EL (cell line): Measurements from ENCODE around the gene XAF1.
"Not testable (repeated sequence)": the region's sequence is repeated elsewhere in the genome, so short reads cannot be mapped to it uniquely, and the experiment has no call there.

Source experiments
- DNase-seq: peaks from one replicate; pipeline ENCODE4 v3.0.0-alpha.2; 2016

XAF1 gene, protein sequence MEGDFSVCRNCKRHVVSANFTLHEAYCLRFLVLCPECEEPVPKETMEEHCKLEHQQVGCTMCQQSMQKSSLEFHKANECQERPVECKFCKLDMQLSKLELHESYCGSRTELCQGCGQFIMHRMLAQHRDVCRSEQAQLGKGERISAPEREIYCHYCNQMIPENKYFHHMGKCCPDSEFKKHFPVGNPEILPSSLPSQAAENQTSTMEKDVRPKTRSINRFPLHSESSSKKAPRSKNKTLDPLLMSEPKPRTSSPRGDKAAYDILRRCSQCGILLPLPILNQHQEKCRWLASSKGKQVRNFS

GRCh38 chr17:6755731-6756184 lies at the start of gene XAF1:
TSS of gene XAF1 (plus strand) at chr17:6756046. CDS start at chr17:6756079, 33 bp downstream.
- DNase-seq, result peak; percentile 85

DNA sequence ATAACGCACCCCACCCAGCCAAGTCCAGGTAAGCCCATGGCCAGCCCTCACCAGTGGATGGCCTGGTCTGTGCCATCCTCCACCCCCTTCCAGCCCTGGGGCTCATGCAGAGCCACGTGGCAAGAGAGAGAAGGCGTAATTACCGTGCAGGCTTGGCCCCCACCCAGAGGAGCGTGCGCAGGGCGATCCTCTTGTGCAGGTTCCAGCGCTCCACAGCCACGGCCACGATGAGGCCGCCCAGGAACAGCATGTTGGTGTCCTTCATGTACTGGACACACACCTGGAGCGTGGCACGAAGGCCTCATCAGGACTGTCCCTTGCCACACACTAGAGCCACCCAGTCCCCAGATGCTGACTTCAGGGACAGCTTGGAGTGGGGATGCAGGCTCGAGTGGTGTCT lies 49.3 kb upstream of the XAF1 start:
- no peak for DNase-seq

GRCh38 chr17:6706996-6707395 lies 48.9 kb upstream of the XAF1 start:
- DNase-seq, result no peak

- no peak for DNase-seq
These were observed 47.4 kb upstream of the XAF1 start for GRCh38 chr17:6708357-6708961.

DNA sequence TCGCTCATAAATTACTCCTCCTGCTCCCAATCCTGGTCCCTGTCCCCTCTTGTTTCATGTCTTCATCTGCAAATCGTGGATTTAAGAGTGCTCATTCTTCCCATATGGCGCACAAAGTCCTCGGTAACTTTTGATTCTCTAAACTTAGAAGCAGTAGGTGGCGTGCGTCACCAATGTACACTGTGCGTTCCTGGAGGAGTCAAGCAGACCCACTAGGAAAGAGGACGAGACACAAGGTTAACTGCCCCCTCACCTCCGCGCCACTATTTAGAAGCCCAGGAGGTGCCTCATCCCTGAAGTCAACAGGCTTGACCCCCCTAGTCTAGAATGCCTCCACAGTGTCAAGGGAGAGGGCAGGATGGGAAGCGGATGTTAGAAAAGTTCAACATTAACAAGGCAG lies 45.5 kb upstream of the XAF1 start:
- DNase-seq, result no peak

DNA sequence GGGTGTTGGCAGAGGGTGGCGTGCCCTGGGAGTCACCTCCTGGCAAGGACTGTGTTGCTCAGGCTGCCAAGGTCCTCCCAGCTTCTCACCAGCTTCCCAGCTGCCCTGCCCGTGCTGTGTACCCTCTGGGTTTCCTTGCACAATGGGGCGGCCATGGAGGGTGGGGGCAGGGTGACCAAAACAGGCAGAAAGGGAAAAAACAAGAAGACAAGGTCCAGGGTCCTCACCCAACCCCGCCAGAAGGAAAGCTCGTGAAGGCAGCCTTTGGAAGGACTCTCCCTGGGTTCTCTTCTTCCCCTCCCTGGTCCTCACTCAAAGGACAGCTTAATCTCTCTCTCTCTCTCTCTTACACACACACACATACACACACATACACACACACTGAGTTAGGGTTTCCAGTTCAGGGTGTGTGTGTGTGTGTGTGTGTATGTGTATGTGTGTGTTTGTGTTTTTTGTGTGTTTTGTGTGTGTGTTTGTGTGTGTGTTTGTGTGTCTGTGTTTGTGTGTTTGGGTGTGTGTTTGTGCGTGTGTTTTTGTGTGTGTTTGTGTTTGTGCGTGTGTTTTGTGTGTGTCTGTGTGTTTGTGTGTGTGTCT lies 44.7 kb upstream of the XAF1 start:
- DNase-seq, result no peak

DNA sequence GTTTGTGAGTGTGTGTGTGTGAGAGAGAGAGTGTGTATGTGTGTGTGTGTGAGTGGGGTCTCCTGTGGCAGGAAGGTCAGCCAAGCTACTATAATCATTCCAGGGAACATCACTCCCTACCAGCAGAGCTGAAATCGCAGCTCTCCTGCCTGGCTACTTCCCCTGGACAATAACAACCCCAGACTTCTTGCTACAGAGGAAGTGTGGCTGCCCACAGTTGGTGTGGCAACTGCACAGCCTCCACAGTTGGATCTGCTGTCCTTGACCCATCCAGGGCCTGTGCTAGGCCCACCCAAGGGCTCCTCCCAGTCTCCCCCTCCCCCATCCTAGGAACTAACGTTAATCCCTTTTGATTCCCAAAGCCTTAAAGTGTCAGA lies 44.2 kb upstream of the XAF1 start:
- DNase-seq, result no peak

DNA sequence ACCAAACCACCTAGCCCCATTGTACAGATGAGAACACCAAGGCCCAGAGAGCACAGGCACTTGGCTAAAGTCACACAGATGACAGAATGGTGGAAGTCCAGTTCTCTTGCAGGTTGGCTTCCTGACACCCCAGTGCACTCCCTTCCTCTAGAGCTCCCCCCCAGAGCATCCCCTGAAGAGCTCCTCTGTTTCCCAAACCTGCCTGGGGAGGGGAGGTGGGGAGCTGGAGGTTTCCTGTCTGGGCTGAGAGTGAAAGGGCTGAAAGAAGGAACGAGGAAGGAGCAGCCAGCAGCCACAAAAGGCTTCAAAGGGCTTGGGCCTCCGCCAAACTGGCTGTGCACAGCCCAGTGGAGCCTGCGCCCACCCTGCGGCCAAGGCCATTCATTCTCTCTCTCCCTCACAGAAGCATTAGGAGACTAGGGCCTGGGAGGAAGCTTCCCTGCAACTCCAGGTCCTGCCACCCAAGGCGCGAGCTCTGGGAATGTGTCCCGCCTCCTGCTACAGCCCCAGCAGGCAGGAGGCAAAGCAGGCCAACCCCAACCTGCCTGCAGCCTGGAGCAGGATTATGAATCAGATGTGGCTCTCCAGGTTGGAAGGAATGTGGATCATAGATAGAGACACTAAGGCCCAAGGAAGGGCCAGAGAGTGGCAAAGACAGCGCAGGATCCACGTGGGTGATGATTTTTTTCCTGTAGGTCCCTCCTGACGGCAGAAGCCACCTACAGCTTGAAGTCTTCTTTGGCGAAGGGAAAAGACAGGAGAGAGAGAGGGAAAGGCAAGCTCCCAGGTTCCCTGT lies 43.6 kb upstream of the XAF1 start:
- DNase-seq, result peak; percentile 20

- DNase-seq, result no peak
These were observed 43.1 kb upstream of the XAF1 start for GRCh38 chr17:6712854-6713129.

- peak; percentile 59 for DNase-seq
These were observed 42.5 kb upstream of the XAF1 start, which contains the start of gene SLC13A5 for GRCh38 chr17:6713130-6713917. TSS of gene SLC13A5 (minus strand) at chr17:6713369. CDS start at chr17:6713333, 36 bp downstream.

DNA sequence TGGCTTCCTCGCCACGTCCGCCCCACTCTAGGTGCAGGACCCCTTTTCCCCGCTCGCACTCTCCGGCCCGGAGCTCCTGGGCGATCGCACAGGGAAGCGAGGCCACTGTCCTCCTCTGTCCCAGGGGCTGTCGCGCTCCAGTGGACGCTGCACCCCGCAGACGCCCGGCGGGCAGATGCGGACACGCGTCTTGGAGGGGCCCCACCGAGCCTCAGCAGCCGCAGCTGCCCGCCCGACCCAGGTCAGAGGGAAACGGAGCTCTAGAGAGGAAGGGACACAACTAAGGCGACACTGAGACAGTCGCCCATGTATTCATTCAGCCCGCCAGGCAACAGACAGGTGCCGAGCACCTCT lies 42.0 kb upstream of the XAF1 start:
- no peak for DNase-seq

DNA sequence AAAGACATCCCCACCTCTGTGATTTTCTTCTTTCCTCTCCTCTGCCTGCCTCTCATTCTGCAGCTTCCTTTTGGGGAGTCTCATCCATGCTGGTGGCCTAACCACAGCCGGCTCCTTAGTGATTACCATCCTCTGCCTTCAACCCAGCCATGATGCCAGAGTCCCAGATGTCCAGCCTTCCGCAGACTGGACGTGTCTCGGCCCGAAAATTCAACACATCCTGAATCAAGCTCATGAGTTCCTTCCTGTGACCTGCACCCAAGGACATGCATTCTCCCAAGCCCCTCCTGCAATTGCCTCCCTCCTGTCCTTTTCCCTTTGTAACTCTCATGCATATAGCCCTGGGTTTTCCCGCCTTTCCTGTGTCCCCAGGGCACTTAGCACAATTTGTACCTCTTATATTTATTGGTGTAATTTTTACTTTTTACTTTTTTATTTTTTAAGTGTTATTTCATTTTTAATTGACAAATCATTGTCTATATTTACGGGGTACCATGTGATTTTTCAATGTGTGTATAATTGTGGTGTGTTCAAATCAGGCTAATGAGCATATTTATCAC lies 41.5 kb upstream of the XAF1 start:
- DNase-seq, result no peak

DNA sequence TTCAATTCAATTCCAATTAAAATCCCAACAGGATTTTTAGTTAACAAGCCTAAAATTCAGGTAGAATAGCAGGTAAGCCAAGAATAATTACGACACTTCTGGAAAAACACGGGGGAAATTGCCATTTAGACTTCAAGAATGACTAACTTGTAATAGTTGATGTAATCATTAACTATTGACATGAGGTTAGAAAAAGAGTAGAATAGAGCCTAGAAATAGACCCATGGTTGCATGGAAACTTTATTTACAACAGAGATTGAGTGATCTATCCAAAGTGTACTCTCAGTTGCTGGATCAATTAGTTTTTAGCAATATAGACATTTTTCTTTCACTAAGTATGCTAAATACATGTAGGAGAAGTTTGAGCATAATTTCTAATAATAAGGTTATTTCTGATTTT lies 39.1 kb upstream of the XAF1 start:
- no peak for DNase-seq

DNA sequence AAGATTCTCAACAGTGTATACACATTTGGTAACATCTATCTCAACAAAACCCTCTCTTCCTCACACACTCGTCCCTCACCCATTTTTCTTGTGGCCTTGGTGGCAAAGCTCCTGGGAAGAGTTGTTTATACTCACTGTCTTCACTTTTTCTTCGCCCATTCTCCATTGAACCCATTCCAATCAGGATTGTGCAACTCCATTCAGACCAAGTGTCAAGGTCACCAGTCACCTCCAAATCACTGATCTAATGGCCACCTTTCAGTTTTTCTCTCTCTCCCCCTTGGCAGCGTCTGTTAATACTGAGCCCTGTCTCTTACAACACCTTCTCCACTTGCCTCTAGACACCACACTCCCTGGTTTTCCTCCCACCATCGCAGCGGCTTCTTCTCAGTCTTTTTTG lies 34.1 kb upstream of the XAF1 start:
- no peak for DNase-seq

DNA sequence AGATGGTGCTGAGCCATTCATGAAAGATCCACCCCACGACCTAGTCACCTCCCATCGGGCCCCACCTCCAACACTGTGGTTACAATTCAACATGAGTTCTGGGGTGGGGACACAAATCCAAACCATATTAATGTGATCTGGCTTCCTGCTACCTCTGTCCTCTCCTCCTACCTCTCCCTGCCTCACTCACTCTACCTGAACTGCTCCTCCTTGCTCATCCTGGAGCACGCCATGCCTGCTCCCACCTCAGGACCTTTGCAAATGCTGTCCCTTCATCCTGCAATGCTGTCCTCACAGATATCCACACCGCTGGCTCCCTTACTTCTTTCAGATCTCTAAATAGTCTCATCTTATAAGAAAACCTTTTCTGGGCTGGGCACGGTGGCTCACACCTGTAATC lies 31.8 kb upstream of the XAF1 start:
- DNase-seq, result no peak

DNA sequence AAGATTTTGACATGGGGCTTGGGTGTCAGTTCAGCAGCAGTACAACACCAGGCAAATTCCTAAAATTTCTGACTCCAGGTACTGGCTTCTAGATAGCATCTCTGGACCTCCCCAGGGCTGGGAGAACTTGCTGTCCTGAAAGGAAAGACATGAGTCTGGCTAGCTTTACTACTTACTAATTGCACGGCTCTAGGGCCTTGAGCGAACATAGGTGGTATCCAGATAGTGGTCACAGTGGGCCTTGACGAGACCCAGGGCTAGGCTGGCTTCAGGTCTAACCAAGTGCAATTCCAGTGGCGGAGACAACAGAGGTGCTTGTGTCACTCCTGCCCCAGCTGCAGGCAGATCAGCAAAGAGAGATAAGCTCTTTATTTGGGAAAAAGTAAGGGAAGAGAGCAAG lies 26.3 kb upstream of the XAF1 start:
- DNase-seq, result no peak

DNA sequence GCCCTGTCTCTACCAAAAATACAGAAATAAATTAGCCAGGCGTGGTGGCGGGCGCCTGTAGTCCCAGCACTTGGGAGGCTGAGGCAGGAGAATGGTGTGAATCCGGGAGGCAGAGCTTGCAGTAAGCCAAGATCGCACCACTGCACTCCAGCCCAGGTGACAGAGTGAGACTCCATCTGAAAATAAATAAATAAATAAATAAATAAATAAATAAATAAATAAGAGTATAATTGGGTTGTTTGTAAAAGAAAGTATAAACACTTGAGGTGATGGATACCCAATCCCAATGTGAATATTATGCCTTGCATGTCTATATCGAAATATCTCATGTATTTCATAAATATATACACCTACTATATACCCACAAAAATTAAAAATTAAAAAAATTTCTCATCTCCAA lies 9.2 kb upstream of the XAF1 start:
- DNase-seq, result not testable (repeated sequence)

DNA sequence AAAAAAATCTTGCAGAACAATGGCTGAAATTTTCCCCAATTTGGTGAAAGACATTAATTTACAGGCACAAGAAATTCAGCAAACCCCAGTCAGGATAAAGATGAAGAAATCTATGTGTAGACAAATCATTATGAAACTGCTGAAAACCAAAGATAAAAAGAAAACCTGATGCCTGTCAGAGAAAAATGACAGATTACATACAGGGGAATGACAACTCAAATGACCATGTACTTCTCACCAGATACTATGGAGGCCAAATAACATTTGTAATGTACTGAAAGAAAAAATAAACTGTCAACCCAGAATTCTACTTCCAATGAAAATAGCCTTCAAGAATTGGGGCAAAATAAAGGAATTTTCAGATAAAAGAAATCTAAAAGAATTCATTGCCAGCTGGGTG lies 7.2 kb upstream of the XAF1 start:
- no peak for DNase-seq

DNA sequence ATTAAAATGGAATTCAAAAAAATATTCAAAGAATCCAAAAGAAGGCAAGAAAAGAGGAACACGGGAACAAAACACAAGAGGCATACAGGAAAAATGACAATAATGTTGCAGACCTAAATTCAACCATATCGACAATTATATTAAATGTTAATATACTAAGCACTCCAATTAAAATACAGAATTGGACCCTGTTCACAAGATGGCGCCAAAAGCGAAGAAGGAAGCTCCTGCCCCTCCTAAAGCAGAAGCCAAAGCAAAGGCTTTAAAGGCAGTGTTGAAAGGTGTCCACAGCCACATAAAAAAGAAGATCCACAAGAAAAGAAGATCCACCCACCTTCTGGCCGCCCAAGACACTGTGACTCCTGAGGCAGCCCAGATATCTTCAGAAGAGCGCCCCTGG lies 6.3 kb upstream of the XAF1 start:
- DNase-seq, result peak; percentile 37

GRCh38 chr17:6752068-6752909 lies 3.6 kb upstream of the XAF1 start:
- DNase-seq, result peak; percentile 100

DNA sequence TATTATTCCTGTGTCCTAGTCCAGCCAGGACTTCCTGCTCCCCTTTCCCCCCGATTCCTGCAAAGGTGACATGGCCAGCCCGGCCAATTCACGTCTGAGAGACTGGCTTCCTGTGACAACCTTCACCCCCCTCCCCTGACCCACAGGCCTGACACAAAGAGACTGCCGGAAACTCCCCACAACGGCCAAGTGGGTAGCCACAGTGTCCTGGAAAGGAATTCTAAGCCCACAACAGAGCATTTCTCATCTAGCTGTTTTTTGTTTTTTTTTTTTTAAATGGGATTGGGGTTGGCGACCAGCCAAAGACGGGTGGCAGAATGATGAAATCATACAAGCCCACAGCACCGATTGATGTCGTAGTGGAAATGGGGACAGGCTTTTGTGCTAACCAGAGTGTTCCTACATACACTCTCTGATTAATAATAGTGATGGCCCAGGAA lies 2.8 kb upstream of the XAF1 start:
- peak; percentile 93 for DNase-seq

GRCh38 chr17:6753546-6753945 lies 2.3 kb upstream of the XAF1 start:
- peak; percentile 36 for DNase-seq
